Activated naive CD4-positive, alpha-beta T cell treated with anti-CD3 and anti-CD28 coated beads for 36 hours (primary cell): ENCODE data around the gene HEMGN. TPM values are rescaled to one million over a fixed set of nuclear protein-coding genes. Genes with fewer than 3 reads are reported as not detected.

Source experiments
- total RNA-seq, 2 experiments: library from RNA; stranded (reverse); gene quantifications; one replicate each; pipeline ENCODE4 v1.2.3, GENCODE V29; 2021

The HEMGN gene
- total RNA-seq, 2 experiments from 2014 or later, result 1.8 to 1.9 TPM

Other genes starting within 250 kb of the HEMGN start
- gene XPA, start 240.8 kb downstream of the HEMGN start, total RNA-seq, result 1 to 10 TPM; 5.8 to 6.0 TPM
- gene FOXE1, start 84.9 kb downstream of the HEMGN start, total RNA-seq, result under 1 TPM; 0.10 TPM
- gene TRMO, start 15.7 kb downstream of the HEMGN start, total RNA-seq, result 10 to 100 TPM; 10.7 to 10.8 TPM
- gene ANP32B, start 45.2 kb upstream of the HEMGN start, total RNA-seq, result 100 to 1,000 TPM; 412 to 414 TPM
- 10 to 100 TPM; 46.1 to 51.0 TPM for gene NANS, start 118.6 kb upstream of the HEMGN start, total RNA-seq
- gene TRIM14, start 181.1 kb upstream of the HEMGN start, total RNA-seq, result 10 to 100 TPM; 49.6 to 55.0 TPM